ENCODE results near the gene CRLF3. TPM values are rescaled to one million over a fixed set of nuclear protein-coding genes. Genes with fewer than 3 reads are reported as not detected.
"Not testable (repeated sequence)": the region's sequence is repeated elsewhere in the genome, so short reads cannot be mapped to it uniquely, and the experiment has no call there.

Gene CRLF3
- total RNA-seq, 1 donor from 2014 or later = 53.5 TPM

DNA sequence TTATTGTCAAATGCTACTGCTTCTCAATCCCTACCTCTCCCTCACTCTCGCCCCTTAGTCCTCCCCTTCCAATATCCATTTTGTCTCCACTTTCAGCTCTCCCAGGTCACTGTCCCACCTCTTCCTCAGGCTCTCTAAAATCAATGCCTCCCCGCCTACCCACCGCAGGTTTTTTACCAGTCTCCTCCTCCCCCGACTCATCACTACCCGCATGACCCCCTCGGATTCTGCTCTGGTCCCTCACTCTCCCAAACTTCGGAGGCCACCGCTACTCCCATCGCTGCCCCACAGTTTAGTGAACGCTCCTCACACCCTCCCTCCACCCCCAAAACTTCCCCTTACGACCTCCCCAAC, 513 bp downstream of the CRLF3 start:
- peak overlapping the region; percentile 93 for H3K4me3 Mint-ChIP-seq
- H3K9me3 Mint-ChIP-seq = no peaks in the 10 kb centered on the region
- POLR2A ChIA-PET = interaction anchor here (0.7 to 8.2 kb wide), 10 partner anchors 14 to 490 kb away, joined by 3 to 152 read pairs (median 4); partner anchors contain the start of genes EVI2B, GOSR1 and TEFM
- ATAC-seq (ENCODE audit: low read depth) (no peak), DNase-seq (no peak)
- H3K4me1 Mint-ChIP-seq = peaks cover 54% of the 10 kb centered on the region
- peaks cover 14% of the 10 kb centered on the region for H3K36me3 Mint-ChIP-seq (ENCODE audit: low read depth)
- intact Hi-C loops (cut with micrococcal nuclease) = loop anchor here (1.0 to 5.0 kb wide), 8 partner anchors 8 to 1237 kb away; partner anchors contain the start of genes BLMH and GIT1
- CTCF ChIA-PET = interaction anchor here (0.8 to 4.2 kb wide), 5 partner anchors 12 to 732 kb away, joined by 4 to 32 read pairs (median 4); no protein-coding TSS in a partner anchor
- H3K27me3 Mint-ChIP-seq = no peaks in the 10 kb centered on the region
- TF ChIP-seq, protein P1, sequence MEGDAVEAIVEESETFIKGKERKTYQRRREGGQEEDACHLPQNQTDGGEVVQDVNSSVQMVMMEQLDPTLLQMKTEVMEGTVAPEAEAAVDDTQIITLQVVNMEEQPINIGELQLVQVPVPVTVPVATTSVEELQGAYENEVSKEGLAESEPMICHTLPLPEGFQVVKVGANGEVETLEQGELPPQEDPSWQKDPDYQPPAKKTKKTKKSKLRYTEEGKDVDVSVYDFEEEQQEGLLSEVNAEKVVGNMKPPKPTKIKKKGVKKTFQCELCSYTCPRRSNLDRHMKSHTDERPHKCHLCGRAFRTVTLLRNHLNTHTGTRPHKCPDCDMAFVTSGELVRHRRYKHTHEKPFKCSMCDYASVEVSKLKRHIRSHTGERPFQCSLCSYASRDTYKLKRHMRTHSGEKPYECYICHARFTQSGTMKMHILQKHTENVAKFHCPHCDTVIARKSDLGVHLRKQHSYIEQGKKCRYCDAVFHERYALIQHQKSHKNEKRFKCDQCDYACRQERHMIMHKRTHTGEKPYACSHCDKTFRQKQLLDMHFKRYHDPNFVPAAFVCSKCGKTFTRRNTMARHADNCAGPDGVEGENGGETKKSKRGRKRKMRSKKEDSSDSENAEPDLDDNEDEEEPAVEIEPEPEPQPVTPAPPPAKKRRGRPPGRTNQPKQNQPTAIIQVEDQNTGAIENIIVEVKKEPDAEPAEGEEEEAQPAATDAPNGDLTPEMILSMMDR (IDR thresholded peaks at IDR 0.05) = no peak
- peak overlapping the region; percentile 88 for H3K27ac Mint-ChIP-seq

DNA sequence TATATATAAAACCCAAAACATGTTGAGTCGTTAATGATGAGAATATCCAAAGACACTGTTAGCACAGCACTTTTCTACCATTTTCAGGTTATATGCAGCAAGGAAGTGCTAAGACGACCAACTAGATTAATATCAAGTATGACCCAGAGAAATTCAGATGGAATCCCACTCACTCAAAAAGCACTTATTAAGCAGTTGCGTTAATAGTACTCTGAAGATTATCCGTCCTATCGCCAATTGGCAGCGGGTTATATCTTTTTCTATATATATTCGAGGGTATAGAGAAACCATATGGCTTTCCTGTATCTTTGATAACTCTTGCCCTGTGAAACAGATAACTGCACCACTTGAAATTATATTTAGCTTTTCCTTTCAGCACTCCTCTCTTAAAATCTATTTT, 1.1 kb downstream of the CRLF3 start:
- Mint-ChIP-seq H3K27ac (peak overlapping the region; percentile 88), H3K4me3 (peak overlapping the region; percentile 93), H3K36me3 (ENCODE audit: low read depth) (peaks cover 19% of the 10 kb centered on the region), H3K9me3 (no peaks in the 10 kb centered on the region), H3K4me1 (peaks cover 59% of the 10 kb centered on the region), H3K27me3 (no peaks in the 10 kb centered on the region)
- ChIA-PET POLR2A (interaction anchor here (0.6 to 8.2 kb wide), 7 partner anchors 14 to 491 kb away, joined by 3 to 152 read pairs (median 5); partner anchors contain the start of genes EVI2B and TEFM), CTCF (interaction anchor here (0.8 to 4.2 kb wide), 4 partner anchors 12 to 732 kb away, joined by 4 to 32 read pairs (median 4); no protein-coding TSS in a partner anchor)
- DNase-seq = no peak
- intact Hi-C loops (cut with micrococcal nuclease) = loop anchor here (5.0 kb wide), 6 partner anchors 46 to 1236 kb away; partner anchors contain the start of genes BLMH and GIT1
- ATAC-seq (ENCODE audit: low read depth) = no peak
- TF ChIP-seq, protein P1 (IDR thresholded peaks at IDR 0.05) = no peak

DNA sequence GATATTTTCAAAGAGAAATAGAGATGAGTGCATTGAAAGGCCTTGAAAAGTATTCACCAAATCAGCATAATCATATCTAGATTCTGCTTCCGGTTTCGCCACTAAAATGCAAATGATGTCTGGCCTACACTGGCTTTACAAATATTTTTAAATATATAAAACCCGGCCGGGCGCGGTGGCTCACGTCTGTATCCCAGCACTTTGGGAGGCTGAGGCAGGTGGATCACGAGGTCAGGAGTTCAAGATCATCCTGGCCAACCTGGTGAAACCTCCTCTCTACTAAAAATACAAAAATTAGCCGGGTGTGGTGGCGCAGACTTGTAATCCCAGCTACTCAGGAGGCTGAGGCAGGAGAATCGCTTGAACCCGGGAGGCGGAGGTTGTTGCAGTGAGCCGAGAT, 1.6 kb downstream of the CRLF3 start:
- DNase-seq = not testable (repeated sequence)
- intact Hi-C loops (cut with micrococcal nuclease) = loop anchor here (5.0 kb wide), 6 partner anchors 46 to 1236 kb away; partner anchors contain the start of genes BLMH and GIT1

DNA sequence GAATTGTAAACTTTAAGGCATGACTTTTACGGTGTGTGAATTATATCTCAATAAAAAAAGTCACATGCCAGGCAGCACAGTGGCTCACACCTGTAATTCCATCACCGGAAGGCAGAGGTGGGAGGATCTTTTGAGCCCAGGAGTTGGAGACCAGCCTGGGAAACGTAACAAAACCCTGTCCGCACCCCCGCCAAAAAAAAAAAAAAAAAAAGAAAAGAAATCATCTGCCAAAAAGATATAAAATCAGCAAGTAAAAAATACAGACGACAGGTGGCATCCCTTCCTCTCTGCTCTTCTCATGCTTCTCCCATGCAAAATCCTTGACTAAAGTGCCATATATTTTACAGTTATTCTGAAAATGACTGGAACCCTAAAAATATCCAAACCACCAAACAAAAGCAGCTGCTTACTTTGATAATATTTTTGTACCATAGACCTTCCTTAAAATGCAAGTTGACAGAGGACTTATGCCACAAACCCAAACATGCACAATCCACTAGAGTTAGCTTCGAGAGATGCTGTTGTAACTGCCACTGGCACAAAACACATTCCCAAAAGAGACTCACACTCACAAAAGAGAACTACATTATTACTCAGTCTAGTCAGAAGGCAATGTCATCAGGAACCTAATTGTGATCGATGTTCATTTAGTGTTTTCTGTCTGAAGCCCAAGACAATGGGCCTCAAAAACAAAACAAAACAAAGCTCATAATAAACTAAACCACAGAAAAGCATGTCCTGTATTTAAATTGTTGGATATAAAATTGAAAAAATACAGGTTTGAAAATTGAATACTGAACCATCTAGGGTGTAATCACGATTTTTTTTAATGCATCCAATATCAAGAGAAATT, 2.4 kb downstream of the CRLF3 start:
- intact Hi-C loops (cut with micrococcal nuclease) = loop anchor here (5.0 kb wide), 6 partner anchors 45 to 1235 kb away; partner anchors contain the start of genes BLMH and GIT1
- H3K27ac Mint-ChIP-seq = peak overlapping the region; percentile 88
- H3K36me3 Mint-ChIP-seq (ENCODE audit: low read depth) = peaks cover 23% of the 10 kb centered on the region
- no peaks in the 10 kb centered on the region for H3K27me3 Mint-ChIP-seq
- TF ChIP-seq, protein P1 (IDR thresholded peaks at IDR 0.05) = no peak
- no peak for DNase-seq
- no peak for ATAC-seq (ENCODE audit: low read depth)
- peaks cover 65% of the 10 kb centered on the region for H3K4me1 Mint-ChIP-seq
- peak overlapping the region; percentile 93 for H3K4me3 Mint-ChIP-seq
- CTCF ChIA-PET = interaction anchor here (1.2 kb wide), 1 partner anchor 13 kb away, joined by 6 read pairs; no protein-coding TSS in a partner anchor
- H3K9me3 Mint-ChIP-seq = no peaks in the 10 kb centered on the region
- POLR2A ChIA-PET = interaction anchor here (0.5 to 8.2 kb wide), 5 partner anchors 12 to 95 kb away, joined by 3 to 152 read pairs (median 5); no protein-coding TSS in a partner anchor

More for the DNA sequence above, 1.6 kb downstream of the CRLF3 start:
- Mint-ChIP-seq H3K4me3 (peak overlapping the region; percentile 93), H3K36me3 (ENCODE audit: low read depth) (peaks cover 21% of the 10 kb centered on the region), H3K27ac (peak overlapping the region; percentile 88), H3K4me1 (peaks cover 63% of the 10 kb centered on the region)
- ATAC-seq (ENCODE audit: low read depth); H3K9me3 Mint-ChIP-seq; H3K27me3 Mint-ChIP-seq: not testable (repeated sequence)
- CTCF ChIA-PET = interaction anchor here (1.2 to 4.2 kb wide), 2 partner anchors 13 kb away, joined by 6 to 32 read pairs; no protein-coding TSS in a partner anchor
- POLR2A ChIA-PET = interaction anchor here (0.6 to 8.2 kb wide), 6 partner anchors 13 to 491 kb away, joined by 4 to 152 read pairs (median 6); partner anchors contain the start of gene EVI2B

DNA sequence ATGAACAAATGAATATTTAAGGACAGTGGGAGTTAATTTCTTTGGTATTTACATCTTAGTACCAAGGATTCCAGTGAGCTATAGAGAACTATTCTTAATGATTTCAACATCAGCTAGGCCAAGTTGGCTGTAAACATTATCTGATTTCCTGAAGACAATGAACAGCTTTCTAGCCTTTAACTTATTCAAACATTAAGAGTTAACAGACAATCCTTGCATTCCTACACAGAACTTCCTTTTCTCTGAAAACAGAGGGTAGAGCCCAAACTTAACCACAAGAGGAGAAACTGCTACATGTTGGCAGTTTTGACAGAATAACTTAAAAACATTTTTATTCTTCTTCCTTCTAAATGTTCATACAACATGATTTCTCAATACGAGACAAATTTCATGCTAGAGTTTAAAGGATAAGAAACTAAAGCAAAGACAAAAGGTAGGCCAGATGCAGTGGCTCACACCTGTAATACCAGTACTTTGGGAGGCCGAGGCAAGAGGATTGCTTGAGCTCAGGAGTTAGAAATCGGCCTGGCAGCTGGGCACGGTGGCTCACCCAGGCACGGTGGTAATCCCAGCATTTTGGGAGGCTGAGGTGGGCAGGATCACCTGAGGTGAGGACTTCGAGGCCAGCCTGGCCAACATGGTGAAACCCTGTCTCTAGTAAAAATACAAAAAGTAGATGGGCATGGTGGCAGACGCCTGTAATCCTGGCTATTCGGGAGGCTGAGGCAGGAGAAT, 4.4 kb downstream of the CRLF3 start:
- H3K4me1 Mint-ChIP-seq = peaks cover 70% of the 10 kb centered on the region

More for the DNA sequence above, 4.4 kb downstream of the CRLF3 start:
- peak overlapping the region; percentile 93 for H3K4me3 Mint-ChIP-seq
- TF ChIP-seq, protein P1 (IDR thresholded peaks at IDR 0.05) = no peak
- no peak for DNase-seq
- H3K27me3 Mint-ChIP-seq = no peaks in the 10 kb centered on the region
- ChIA-PET POLR2A (interaction anchor here (0.5 to 8.2 kb wide), 5 partner anchors 10 to 1526 kb away, joined by 3 to 152 read pairs (median 5); partner anchors contain the start of gene NUFIP2), CTCF (no interaction called here)
- H3K36me3 Mint-ChIP-seq (ENCODE audit: low read depth) = peaks cover 32% of the 10 kb centered on the region
- H3K9me3 Mint-ChIP-seq = no peaks in the 10 kb centered on the region
- intact Hi-C loops (cut with micrococcal nuclease) = loop anchor here (5.0 kb wide), 6 partner anchors 43 to 1233 kb away; partner anchors contain the start of genes BLMH and GIT1
- H3K27ac Mint-ChIP-seq = peak overlapping the region; percentile 88
- ATAC-seq (ENCODE audit: low read depth) = no peak
